Endothelial cell of umbilical vein (primary cell): ENCODE results near the gene AMPH. TPM values are rescaled to one million over a fixed set of nuclear protein-coding genes. Genes with fewer than 3 reads are reported as not detected.

ENCODE experiments used
- BruUV-seq: library from RNA; stranded (reverse); fragments of 400-500 nt; replicated peaks from 2 replicates; lab custom pipeline; 2021; lab: Mats Ljungman, UMichigan
- CTCF ChIA-PET: fragments of 300-600, 350-600 bp; sonication (Branson Sonifier 250); formaldehyde crosslinking; loops from one replicate; lab custom pipeline; 2021; ENCODE audit warnings: antibody characterized with exemption, inconsistent platforms; lab: Charles Lee
- POLR2A ChIA-PET: fragments of 300-600, 350-600 bp; sonication (Branson Sonifier 250); formaldehyde crosslinking; loops from one replicate; lab custom pipeline; 2021; ENCODE audit warnings: antibody characterized with exemption, inconsistent platforms; lab: Charles Lee
- DNase-seq: peaks from one replicate; pipeline ENCODE4 v3.0.0-alpha.2; 2011; ENCODE audit warnings: low read depth, low spot score
- FAIRE-seq: peaks from 2 replicates; lab custom pipeline; 2011; peaks lifted over from hg19 to GRCh38; lab: Jason Lieb, UNC
- H2AFZ ChIP-seq: 2 replicates; pipeline ENCODE4 v1.6.0; 2012; ENCODE audit warnings: low read depth, low read length, control low read depth, inconsistent platforms
- H3K27ac ChIP-seq: 2 replicates; pipeline ENCODE4 v1.5.1; 2011; ENCODE audit warnings: low read depth, mild to moderate bottlenecking, control low read depth, low read length, moderate library complexity; ENCODE audit not compliant: insufficient read depth
- H3K27me3 ChIP-seq, 2 experiments: 2 replicates each; pipeline versions ENCODE4 v1.6.0 to v1.6.1; 2011; ENCODE audit warnings: low read length in 2 of 2, mixed read lengths in 1 of 2; ENCODE audit not compliant: control insufficient read depth in 2 of 2, insufficient read depth in 2 of 2
- H3K36me3 ChIP-seq, 2 experiments: 2 replicates in 1 of 2; 3 replicates in 1 of 2; pipeline ENCODE4 v1.5.1; 2011; ENCODE audit warnings: low read length in 2 of 2, mild to moderate bottlenecking in 1 of 2, moderate library complexity in 1 of 2; ENCODE audit not compliant: control insufficient read depth in 2 of 2, insufficient read depth in 2 of 2; ENCODE audit errors: extremely low read depth in 1 of 2
- H3K4me1 ChIP-seq: 3 replicates; pipeline ENCODE4 v1.5.1; 2011; ENCODE audit warnings: mild to moderate bottlenecking, low read length; ENCODE audit not compliant: control insufficient read depth, insufficient read depth; ENCODE audit errors: extremely low read depth
- H3K4me2 ChIP-seq: 2 replicates; pipeline ENCODE4 v1.6.1; 2011; ENCODE audit warnings: low read length, control low read depth, mixed read lengths; ENCODE audit not compliant: insufficient read depth
- H3K4me3 ChIP-seq, 3 experiments: fragments of 200-600 bp in 1 of 3; sonication (generic), shearing (Covaris generic) in 1 of 3; replicated peaks in 1 of 3; 2 replicates each; pipeline ENCODE4 v1.5.1; 2011 to 2016; ENCODE audit warnings: control low read depth in 3 of 3, low read length in 3 of 3, mild to moderate bottlenecking in 2 of 3, inconsistent platforms in 1 of 3, low read depth in 1 of 3, moderate library complexity in 1 of 3; ENCODE audit not compliant: insufficient read depth in 1 of 3
- H3K79me2 ChIP-seq: 2 replicates; pipeline ENCODE4 v1.6.0; 2012; ENCODE audit warnings: low read length, inconsistent platforms; ENCODE audit not compliant: control insufficient read depth, insufficient read depth
- H3K9ac ChIP-seq: replicated peaks from 2 replicates; pipeline ENCODE3; 2011; ENCODE audit warnings: low read length, control low read depth; ENCODE audit not compliant: insufficient read depth; ENCODE audit errors: extremely low read depth
- H3K9me1 ChIP-seq: replicated peaks from 3 replicates; pipeline ENCODE4 v1.6.0; 2011; ENCODE audit warnings: mild to moderate bottlenecking, low read length; ENCODE audit not compliant: control insufficient read depth, insufficient read depth; ENCODE audit errors: extremely low read depth
- H3K9me3 ChIP-seq: replicated peaks from 2 replicates; pipeline ENCODE4 v1.5.1; 2012; ENCODE audit warnings: low read length, inconsistent platforms; ENCODE audit not compliant: control insufficient read depth, insufficient read depth
- H4K20me1 ChIP-seq: replicated peaks from 2 replicates; pipeline ENCODE3; 2011; ENCODE audit warnings: mild to moderate bottlenecking, low read length; ENCODE audit not compliant: control insufficient read depth, insufficient read depth; ENCODE audit errors: extremely low read depth
- CTCF ChIP-seq, 2 donors: IDR thresholded peaks; 1 replicate in 1 of 2; 2 replicates in 1 of 2; pipeline ENCODE4 v1.5.1; 2011; ENCODE audit warnings: low read length in 2 of 2, mild to moderate bottlenecking in 2 of 2, moderate library complexity in 2 of 2, control low read depth in 1 of 2, inconsistent platforms in 1 of 2, low read depth in 1 of 2; ENCODE audit not compliant: insufficient read depth in 1 of 2; ENCODE audit errors: extremely low read depth in 1 of 2
- EZH2 ChIP-seq: IDR thresholded peaks from 2 replicates; pipeline ENCODE4 v1.6.1; 2012; ENCODE audit warnings: borderline replicate concordance, low read depth, mild to moderate bottlenecking, moderate library complexity, low read length, inconsistent platforms; ENCODE audit not compliant: severe bottlenecking
- FOS ChIP-seq: IDR thresholded peaks from 2 replicates; pipeline ENCODE4 v1.6.1; 2011; ENCODE audit warnings: mild to moderate bottlenecking, low read length, moderate library complexity, borderline replicate concordance; ENCODE audit not compliant: insufficient read depth
- GATA2 ChIP-seq: IDR thresholded peaks from 2 replicates; pipeline ENCODE4 v1.7.0; 2011; ENCODE audit warnings: low read depth, mild to moderate bottlenecking, moderate library complexity, mixed read lengths, low read length; ENCODE audit not compliant: insufficient read length, insufficient read depth
- JUN ChIP-seq: IDR thresholded peaks from 2 replicates; pipeline ENCODE4 v1.6.1; 2011; ENCODE audit warnings: borderline replicate concordance, low read depth; ENCODE audit not compliant: insufficient read length, insufficient read depth
- MAX ChIP-seq: IDR thresholded peaks from 2 replicates; pipeline ENCODE4 v1.6.1; 2011; ENCODE audit not compliant: insufficient read depth, insufficient read length
- MYC ChIP-seq: IDR thresholded peaks from one replicate; pipeline ENCODE4 v1.6.1; 2011; ENCODE audit warnings: mild to moderate bottlenecking, low read depth, low read length
- POLR2A ChIP-seq: IDR thresholded peaks from 2 replicates; pipeline ENCODE4 v1.6.1; 2012; ENCODE audit warnings: low read depth, mild to moderate bottlenecking, control low read depth, low read length
- POLR2AphosphoS5 ChIP-seq: IDR thresholded peaks from 2 replicates; pipeline ENCODE4 v1.6.1; 2012; ENCODE audit warnings: low read depth, mild to moderate bottlenecking, control low read depth, low read length, moderate library complexity; ENCODE audit not compliant: insufficient read depth
- dilution Hi-C: fragments of 300-500 bp; cut with MboI; formaldehyde crosslinking; loops from one replicate; pipeline ENCODE4 v1.15.0; 2019; ENCODE audit warnings: low sequenced_read_pairs; ENCODE audit not compliant: extremely low pct_ligation_motif_present
- intact Hi-C: fragments of 100-400 bp; cut with micrococcal nuclease; formaldehyde crosslinking; loops from one replicate; pipeline ENCODE4 v1.10.0; 2022
- polyA plus RNA-seq, 4 experiments: library from polyadenylated mRNA; depleted of rRNA in 3 of 4; stranded (reverse) in 3 of 4; unstranded in 1 of 4; fragments of >200 nt; gene quantifications; 2 replicates each; pipeline versions ENCODE4 v1.2.1 to v1.2.3, GENCODE V29; 2011 to 2012; ENCODE audit warnings: missing spikeins in 1 of 4
- total RNA-seq: library from RNA; stranded (reverse); gene quantifications from 2 replicates; pipeline ENCODE4 v1.2.3, GENCODE V29; 2021

The AMPH gene
- total and polyA plus RNA-seq, 2 donors (not counting 3 experiments of a cell fraction or from before 2014, with no cell fraction given): 5.2 to 9.2 TPM

- H3K4me1 ChIP-seq: peaks cover 3% of the 10 kb centered on the region
- no peaks in the 10 kb centered on the region for H3K36me3 ChIP-seq
- no TSS peak for BruUV-seq
- no peak overlapping the region for H3K9ac ChIP-seq
- POLR2A ChIA-PET: no interaction called here
- no peaks in the 10 kb centered on the region for H3K9me3 ChIP-seq
- H4K20me1 ChIP-seq: no peaks in the 10 kb centered on the region
- TF ChIP-seq EZH2 (no peak), GATA2 (no peak), JUN (no peak), CTCF (IDR thresholded peaks at IDR 0.05; ENCODE audit: extremely low read depth in 1 of 2, insufficient read depth in 1 of 2, low read depth in 1 of 2, low read length in 2 of 2) (no peak), POLR2AphosphoS5 (no peak), FOS (no peak), POLR2A (no peak), MAX (no peak), MYC (no peak)
- FAIRE-seq (no peak), DNase-seq (no peak)
- intact Hi-C loops: no loop called here
- H3K27me3 ChIP-seq: no peaks in the 10 kb centered on the region
- dilution Hi-C loops: no loop called here
- no peak overlapping the region for H3K4me3 ChIP-seq
- H3K27ac ChIP-seq: no peak overlapping the region
- no peaks in the 10 kb centered on the region for H3K79me2 ChIP-seq
- no peaks in the 10 kb centered on the region for H3K9me1 ChIP-seq
- no peak overlapping the region for H2AFZ ChIP-seq
- no peak overlapping the region for H3K4me2 ChIP-seq
- CTCF ChIA-PET: interaction anchor here (0.7 to 2.7 kb wide), 2 partner anchors 9 to 18 kb away, joined by 3 to 12 read pairs; no protein-coding TSS in a partner anchor
Observed at GRCh38 chr7:38678698-38679054, 47.5 kb upstream of the AMPH start.
